HuH-7 (cell line): ENCODE data around the gene CEACAM7.
"Not testable (repeated sequence)": the region's sequence is repeated elsewhere in the genome, so short reads cannot be mapped to it uniquely, and the experiment has no call there.

Experiments
- DNase-seq: peaks from one replicate; pipeline ENCODE4 v3.0.0; 2011; ENCODE audit warnings: low spot score

The CEACAM7 gene

GRCh38 chr19:41688098-41688497, at the start of gene CEACAM7:
Gene CEACAM7, minus strand, starts transcription at chr19:41688270. Its CDS starts 105 bp downstream, at chr19:41688165.
- DNase-seq, result no peak

GRCh38 chr19:41735071-41735600, 47.1 kb upstream of the CEACAM7 start:
- no peak for DNase-seq

DNA sequence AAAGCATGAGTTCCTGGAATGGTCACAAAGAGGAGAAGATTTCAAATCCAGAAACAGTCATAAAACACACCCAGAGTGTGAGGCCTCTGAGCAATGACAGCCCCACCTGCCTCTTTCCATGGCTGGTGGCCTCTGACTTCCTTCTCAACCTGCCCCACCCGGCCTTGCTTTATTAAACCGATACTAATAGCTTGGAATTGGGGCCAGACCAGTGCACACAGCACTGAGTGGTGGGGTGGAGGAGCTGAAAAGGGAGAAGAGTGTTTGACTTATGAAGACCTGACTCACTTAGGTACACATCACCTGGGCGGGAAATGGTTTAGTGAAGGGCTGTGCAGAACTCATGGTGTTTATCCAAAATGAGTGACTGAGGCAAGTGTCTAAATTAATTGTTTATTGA, 46.5 kb upstream of the CEACAM7 start:
- no peak for DNase-seq

- no peak for DNase-seq
Measured at GRCh38 chr19:41734156-41734555, 46.1 kb upstream of the CEACAM7 start.

DNA sequence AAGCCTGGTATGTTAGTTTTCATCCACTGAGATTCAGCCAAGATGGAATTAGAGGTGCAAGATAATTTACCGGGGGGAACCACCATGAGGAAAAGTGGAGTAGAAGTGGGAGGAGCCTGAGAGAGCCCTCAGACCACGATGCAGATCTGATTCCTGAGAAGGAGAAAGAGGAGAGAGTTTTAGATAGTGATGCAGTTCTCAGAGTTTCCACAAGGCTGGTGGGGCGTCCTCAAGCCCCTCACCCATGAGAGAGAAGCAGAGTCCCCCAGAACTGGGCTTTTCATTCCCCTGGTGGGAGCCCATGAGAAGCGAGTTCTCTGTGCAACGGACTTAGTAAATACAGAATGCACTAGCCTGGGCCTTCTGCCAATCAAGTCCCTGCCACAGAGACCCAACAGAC, 38.4 kb upstream of the CEACAM7 start:
- DNase-seq, result no peak

- no peak for DNase-seq
Measured at GRCh38 chr19:41720103-41720502, 32.0 kb upstream of the CEACAM7 start.

GRCh38 chr19:41718761-41719160, 30.7 kb upstream of the CEACAM7 start:
- no peak for DNase-seq

GRCh38 chr19:41714598-41714997, 26.5 kb upstream of the CEACAM7 start:
- no peak for DNase-seq

DNA sequence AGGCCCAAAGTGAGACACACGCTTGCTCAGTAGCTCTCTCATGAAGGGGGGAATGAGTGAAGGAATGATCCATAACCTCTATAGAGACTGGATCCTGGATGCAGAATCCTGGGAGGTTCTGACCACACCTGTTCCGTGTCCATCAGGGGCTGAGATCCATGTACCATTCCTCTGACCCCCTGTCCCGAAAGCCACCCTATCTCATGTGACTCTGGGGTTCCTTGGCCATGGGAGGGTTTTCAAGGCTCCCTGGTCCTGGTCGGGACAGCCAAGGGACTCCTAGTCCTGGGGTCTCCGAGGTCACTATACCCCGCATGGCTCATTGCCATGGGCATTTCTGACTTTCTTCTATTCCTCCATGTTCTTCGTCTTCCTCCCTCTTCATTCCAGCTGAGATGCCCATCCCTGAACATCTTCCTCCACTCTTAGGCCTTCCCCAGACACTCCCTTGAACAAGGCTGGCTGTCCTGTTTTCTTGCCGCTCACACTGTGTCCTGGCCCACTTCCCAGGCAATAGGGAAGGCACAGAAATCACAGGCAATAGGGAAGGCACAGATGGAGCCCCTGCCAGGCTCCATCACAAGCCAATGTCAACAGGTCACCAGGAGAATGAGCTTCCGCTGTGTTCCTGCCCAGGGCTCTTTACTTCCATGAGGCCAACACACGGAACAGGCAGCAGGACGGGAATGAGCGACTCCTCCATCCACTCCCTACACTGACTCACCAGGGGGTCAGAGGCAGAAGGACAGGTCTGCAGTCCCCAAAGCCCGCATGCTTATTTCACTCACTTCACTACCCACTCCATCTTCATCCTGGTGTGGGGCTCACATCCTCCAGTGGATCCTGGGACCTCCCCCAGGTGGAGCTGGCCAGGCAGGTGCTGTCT, 23.5 kb upstream of the CEACAM7 start:
- no peak for DNase-seq

- DNase-seq, result no peak
Measured at GRCh38 chr19:41709951-41710645, 22.0 kb upstream of the CEACAM7 start.

- not testable (repeated sequence) for DNase-seq
Measured at GRCh38 chr19:41709516-41709915, 21.4 kb upstream of the CEACAM7 start.

- no peak for DNase-seq
Measured at GRCh38 chr19:41708481-41708880, 20.4 kb upstream of the CEACAM7 start, which contains the start of gene CEACAM5. Gene CEACAM5, plus strand, starts transcription at chr19:41708626. Its CDS starts 106 bp downstream, at chr19:41708732.

GRCh38 chr19:41707871-41708371, 19.9 kb upstream of the CEACAM7 start:
- DNase-seq, result no peak

DNA sequence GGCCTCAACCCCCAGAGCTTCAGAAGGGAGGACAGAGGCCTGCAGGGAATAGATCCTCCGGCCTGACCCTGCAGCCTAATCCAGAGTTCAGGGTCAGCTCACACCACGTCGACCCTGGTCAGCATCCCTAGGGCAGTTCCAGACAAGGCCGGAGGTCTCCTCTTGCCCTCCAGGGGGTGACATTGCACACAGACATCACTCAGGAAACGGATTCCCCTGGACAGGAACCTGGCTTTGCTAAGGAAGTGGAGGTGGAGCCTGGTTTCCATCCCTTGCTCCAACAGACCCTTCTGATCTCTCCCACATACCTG, 19.4 kb upstream of the CEACAM7 start:
- no peak for DNase-seq

- peak; percentile 91 for DNase-seq
Measured at GRCh38 chr19:41706741-41707501, 18.9 kb upstream of the CEACAM7 start.

- peak; percentile 54 for DNase-seq
Measured at GRCh38 chr19:41705393-41706174, 17.5 kb upstream of the CEACAM7 start.

DNA sequence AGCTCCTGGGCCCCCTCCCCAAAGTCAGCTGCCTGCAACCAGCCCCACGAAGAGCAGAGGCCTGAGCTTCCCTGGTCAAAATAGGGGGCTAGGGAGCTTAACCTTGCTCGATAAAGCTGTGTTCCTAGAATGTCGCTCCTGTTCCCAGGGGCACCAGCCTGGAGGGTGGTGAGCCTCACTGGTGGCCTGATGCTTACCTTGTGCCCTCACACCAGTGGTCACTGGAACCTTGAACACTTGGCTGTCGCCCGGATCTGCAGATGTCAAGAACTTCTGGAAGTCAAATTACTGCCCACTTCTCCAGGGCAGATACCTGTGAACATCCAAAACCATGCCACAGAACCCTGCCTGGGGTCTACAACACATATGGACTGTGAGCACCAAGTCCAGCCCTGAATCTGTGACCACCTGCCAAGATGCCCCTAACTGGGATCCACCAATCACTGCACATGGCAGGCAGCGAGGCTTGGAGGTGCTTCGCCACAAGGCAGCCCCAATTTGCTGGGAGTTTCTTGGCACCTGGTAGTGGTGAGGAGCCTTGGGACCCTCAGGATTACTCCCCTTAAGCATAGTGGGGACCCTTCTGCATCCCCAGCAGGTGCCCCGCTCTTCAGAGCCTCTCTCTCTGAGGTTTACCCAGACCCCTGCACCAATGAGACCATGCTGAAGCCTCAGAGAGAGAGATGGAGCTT, 15.7 kb upstream of the CEACAM7 start:
- DNase-seq, result no peak

DNA sequence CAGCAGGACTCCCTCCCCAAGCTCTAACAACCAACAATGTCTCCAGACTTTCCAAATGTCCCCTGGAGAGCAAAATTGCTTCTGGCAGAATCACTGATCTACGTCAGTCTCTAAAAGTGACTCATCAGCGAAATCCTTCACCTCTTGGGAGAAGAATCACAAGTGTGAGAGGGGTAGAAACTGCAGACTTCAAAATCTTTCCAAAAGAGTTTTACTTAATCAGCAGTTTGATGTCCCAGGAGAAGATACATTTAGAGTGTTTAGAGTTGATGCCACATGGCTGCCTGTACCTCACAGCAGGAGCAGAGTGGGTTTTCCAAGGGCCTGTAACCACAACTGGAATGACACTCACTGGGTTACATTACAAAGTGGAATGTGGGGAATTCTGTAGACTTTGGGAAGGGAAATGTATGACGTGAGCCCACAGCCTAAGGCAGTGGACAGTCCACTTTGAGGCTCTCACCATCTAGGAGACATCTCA, 14.1 kb upstream of the CEACAM7 start:
- DNase-seq, result no peak

DNA sequence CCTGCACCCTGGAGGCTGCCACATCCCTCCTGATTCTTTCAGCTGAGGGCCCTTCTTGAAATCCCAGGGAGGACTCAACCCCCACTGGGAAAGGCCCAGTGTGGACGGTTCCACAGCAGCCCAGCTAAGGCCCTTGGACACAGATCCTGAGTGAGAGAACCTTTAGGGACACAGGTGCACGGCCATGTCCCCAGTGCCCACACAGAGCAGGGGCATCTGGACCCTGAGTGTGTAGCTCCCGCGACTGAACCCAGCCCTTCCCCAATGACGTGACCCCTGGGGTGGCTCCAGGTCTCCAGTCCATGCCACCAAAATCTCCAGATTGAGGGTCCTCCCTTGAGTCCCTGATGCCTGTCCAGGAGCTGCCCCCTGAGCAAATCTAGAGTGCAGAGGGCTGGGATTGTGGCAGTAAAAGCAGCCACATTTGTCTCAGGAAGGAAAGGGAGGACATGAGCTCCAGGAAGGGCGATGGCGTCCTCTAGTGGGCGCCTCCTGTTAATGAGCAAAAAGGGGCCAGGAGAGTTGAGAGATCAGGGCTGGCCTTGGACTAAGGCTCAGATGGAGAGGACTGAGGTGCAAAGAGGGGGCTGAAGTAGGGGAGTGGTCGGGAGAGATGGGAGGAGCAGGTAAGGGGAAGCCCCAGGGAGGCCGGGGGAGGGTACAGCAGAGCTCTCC, 13.5 kb upstream of the CEACAM7 start:
- peak; percentile 59 for DNase-seq
